ENCODE results near the gene CACNA1G.
A peak's percentile ranks its signal among the peaks of the same experiment; 100 is the strongest.

CACNA1G gene

GRCh38 chr17:50558941-50559614 lies 1.4 kb upstream of the CACNA1G start:
- H3K4me3 ChIP-seq (ENCODE audit: low read depth, low read length, poor library complexity, severe bottlenecking), result no peak overlapping the region
- H3K9me2 ChIP-seq (ENCODE audit: low read depth, low read length), result no peaks in the 10 kb centered on the region
- H3K4me1 ChIP-seq (ENCODE audit: insufficient read depth, low read length, severe bottlenecking), result peaks cover 10% of the 10 kb centered on the region
- H3F3A ChIP-seq (ENCODE audit: insufficient read depth, low read length), result no peaks in the 10 kb centered on the region
- H3K36me3 ChIP-seq (ENCODE audit: insufficient read depth, low read length), result no peaks in the 10 kb centered on the region
- TF ChIP-seq, protein P1, sequence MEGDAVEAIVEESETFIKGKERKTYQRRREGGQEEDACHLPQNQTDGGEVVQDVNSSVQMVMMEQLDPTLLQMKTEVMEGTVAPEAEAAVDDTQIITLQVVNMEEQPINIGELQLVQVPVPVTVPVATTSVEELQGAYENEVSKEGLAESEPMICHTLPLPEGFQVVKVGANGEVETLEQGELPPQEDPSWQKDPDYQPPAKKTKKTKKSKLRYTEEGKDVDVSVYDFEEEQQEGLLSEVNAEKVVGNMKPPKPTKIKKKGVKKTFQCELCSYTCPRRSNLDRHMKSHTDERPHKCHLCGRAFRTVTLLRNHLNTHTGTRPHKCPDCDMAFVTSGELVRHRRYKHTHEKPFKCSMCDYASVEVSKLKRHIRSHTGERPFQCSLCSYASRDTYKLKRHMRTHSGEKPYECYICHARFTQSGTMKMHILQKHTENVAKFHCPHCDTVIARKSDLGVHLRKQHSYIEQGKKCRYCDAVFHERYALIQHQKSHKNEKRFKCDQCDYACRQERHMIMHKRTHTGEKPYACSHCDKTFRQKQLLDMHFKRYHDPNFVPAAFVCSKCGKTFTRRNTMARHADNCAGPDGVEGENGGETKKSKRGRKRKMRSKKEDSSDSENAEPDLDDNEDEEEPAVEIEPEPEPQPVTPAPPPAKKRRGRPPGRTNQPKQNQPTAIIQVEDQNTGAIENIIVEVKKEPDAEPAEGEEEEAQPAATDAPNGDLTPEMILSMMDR (IDR thresholded peaks at IDR 0.05; ENCODE audit: low read length), result no peak
- TF ChIP-seq EZH2 (IDR thresholded peaks at IDR 0.05; ENCODE audit: borderline replicate concordance, low read length), result no peak
- no peak overlapping the region for H3K4me2 ChIP-seq (ENCODE audit: low read length)
- no peak overlapping the region for H3K27ac ChIP-seq (ENCODE audit: low read depth, low read length, poor library complexity, severe bottlenecking)
- no peak overlapping the region for H2AFZ ChIP-seq (ENCODE audit: low read length)
- no peak overlapping the region for H3K9ac ChIP-seq (ENCODE audit: low read length)
- no peaks in the 10 kb centered on the region for H4K20me1 ChIP-seq (ENCODE audit: insufficient read depth, low read length)
- H3K79me2 ChIP-seq (ENCODE audit: insufficient read depth, low read length), result no peaks in the 10 kb centered on the region
- H3K27me3 ChIP-seq (ENCODE audit: insufficient read depth, low read length), result no peaks in the 10 kb centered on the region; the same call in 1 of the 2 replicates
- H3K9me3 ChIP-seq (ENCODE audit: low read length), result no peaks in the 10 kb centered on the region

DNA sequence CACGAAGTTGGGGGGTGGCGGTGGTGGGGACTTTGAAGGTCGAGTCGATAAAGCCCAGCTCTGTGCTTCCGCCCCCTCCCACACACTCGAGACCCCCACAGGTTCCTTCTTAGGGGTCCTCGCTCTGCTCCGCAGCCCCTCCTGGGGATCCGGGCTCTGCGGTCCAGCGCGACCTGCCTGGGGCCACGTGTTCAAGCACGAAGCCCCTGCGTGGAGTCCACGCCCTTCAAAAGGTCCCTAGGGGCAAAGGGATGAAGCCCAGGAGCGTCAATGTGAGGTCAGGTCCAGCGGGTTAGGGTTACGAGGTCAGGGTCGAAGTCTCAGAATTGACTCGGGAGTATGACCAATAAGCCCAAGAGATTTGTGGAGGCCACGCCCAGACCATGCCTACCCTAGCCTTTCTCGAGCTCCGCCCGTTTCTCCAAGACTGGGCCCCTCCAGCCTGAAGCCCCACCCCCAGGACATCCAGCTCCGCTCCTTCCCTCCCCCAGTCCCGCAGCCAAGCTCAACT lies 786 bp upstream of the CACNA1G start:
- no peak overlapping the region for H2AFZ ChIP-seq (ENCODE audit: low read length)
- no peaks in the 10 kb centered on the region for H4K20me1 ChIP-seq (ENCODE audit: insufficient read depth, low read length)
- no peaks in the 10 kb centered on the region for H3K9me3 ChIP-seq (ENCODE audit: low read length)
- H3K79me2 ChIP-seq (ENCODE audit: insufficient read depth, low read length), result no peaks in the 10 kb centered on the region
- no peaks in the 10 kb centered on the region for H3K36me3 ChIP-seq (ENCODE audit: insufficient read depth, low read length)
- H3K27me3 ChIP-seq (ENCODE audit: insufficient read depth, low read length), result no peaks in the 10 kb centered on the region; the same call in 1 of the 2 replicates
- no peak overlapping the region for H3K9ac ChIP-seq (ENCODE audit: low read length)
- H3K27ac ChIP-seq (ENCODE audit: low read depth, low read length, poor library complexity, severe bottlenecking), result no peak overlapping the region
- no peaks in the 10 kb centered on the region for H3K9me2 ChIP-seq (ENCODE audit: low read depth, low read length)
- H3K4me1 ChIP-seq (ENCODE audit: insufficient read depth, low read length, severe bottlenecking), result peaks cover 10% of the 10 kb centered on the region
- TF ChIP-seq, protein P1 (IDR thresholded peaks at IDR 0.05; ENCODE audit: low read length), result no peak
- TF ChIP-seq EZH2 (IDR thresholded peaks at IDR 0.05; ENCODE audit: borderline replicate concordance, low read length), result no peak
- no peak overlapping the region for H3K4me3 ChIP-seq (ENCODE audit: low read depth, low read length, poor library complexity, severe bottlenecking)
- 0 out of 2 replicates have a peak overlapping the region, but pooled peaks have one; percentile 37 for H3K4me2 ChIP-seq (ENCODE audit: low read length)
- H3F3A ChIP-seq (ENCODE audit: insufficient read depth, low read length), result no peaks in the 10 kb centered on the region

- Histone ChIP-seq H3K9me2 (ENCODE audit: low read depth, low read length) (no peaks in the 10 kb centered on the region), H3K9me3 (ENCODE audit: low read length) (no peaks in the 10 kb centered on the region), H3K4me3 (ENCODE audit: low read depth, low read length, poor library complexity, severe bottlenecking) (peak overlapping the region; percentile 26), H3K27ac (ENCODE audit: low read depth, low read length, poor library complexity, severe bottlenecking) (no peak overlapping the region), H3K4me2 (ENCODE audit: low read length) (peak overlapping the region; percentile 37), H3K36me3 (ENCODE audit: insufficient read depth, low read length) (no peaks in the 10 kb centered on the region), H3K27me3 (ENCODE audit: insufficient read depth, low read length) (no peaks in the 10 kb centered on the region; the same call in 1 of the 2 replicates), H3K79me2 (ENCODE audit: insufficient read depth, low read length) (no peaks in the 10 kb centered on the region), H3K4me1 (ENCODE audit: insufficient read depth, low read length, severe bottlenecking) (peaks cover 10% of the 10 kb centered on the region), H2AFZ (ENCODE audit: low read length) (no peak overlapping the region), H3F3A (ENCODE audit: insufficient read depth, low read length) (no peaks in the 10 kb centered on the region), H3K9ac (ENCODE audit: low read length) (no peak overlapping the region), H4K20me1 (ENCODE audit: insufficient read depth, low read length) (no peaks in the 10 kb centered on the region)
- TF ChIP-seq, protein P1 (IDR thresholded peaks at IDR 0.05; ENCODE audit: low read length), result no peak
- no peak for TF ChIP-seq EZH2 (IDR thresholded peaks at IDR 0.05; ENCODE audit: borderline replicate concordance, low read length)
These were observed 623 bp downstream of the CACNA1G start for GRCh38 chr17:50560931-50561745.
